ENCODE data around the gene ZNF385B.

DNA sequence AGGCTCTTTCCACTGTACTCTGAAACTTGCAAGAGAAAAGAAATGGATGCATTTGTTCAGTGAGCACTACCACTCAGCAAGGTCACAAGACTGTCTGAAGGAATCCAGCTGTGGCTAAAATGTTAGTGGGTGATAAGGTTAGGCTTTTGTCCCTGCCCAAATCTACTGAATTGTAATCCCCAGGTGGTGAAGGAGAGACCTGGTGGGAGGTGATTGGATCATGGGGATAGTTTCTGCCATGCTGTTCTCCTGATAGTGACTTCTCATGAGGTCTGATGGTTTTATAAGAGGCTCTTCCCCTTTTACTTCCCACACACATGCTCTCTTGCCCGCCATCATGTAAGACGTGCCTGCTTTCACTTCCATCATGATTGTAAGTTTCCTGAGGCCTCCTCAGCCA is 68.2 kb downstream of the ZNF385B start:
- TF ChIP-seq, protein P1, sequence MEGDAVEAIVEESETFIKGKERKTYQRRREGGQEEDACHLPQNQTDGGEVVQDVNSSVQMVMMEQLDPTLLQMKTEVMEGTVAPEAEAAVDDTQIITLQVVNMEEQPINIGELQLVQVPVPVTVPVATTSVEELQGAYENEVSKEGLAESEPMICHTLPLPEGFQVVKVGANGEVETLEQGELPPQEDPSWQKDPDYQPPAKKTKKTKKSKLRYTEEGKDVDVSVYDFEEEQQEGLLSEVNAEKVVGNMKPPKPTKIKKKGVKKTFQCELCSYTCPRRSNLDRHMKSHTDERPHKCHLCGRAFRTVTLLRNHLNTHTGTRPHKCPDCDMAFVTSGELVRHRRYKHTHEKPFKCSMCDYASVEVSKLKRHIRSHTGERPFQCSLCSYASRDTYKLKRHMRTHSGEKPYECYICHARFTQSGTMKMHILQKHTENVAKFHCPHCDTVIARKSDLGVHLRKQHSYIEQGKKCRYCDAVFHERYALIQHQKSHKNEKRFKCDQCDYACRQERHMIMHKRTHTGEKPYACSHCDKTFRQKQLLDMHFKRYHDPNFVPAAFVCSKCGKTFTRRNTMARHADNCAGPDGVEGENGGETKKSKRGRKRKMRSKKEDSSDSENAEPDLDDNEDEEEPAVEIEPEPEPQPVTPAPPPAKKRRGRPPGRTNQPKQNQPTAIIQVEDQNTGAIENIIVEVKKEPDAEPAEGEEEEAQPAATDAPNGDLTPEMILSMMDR (IDR thresholded peaks at IDR 0.05), result no peak
- TF ChIP-seq EP300 (IDR thresholded peaks at IDR 0.05), result no peak

Measured in stomach (tissue), 4 donors.